ENCODE data around the gene CNKSR3. TPM values are rescaled to one million over a fixed set of nuclear protein-coding genes. Genes with fewer than 3 reads are reported as not detected.
A peak's percentile ranks its signal among the peaks of the same experiment; 100 is the strongest.
"Not testable (repeated sequence)": the region's sequence is repeated elsewhere in the genome, so short reads cannot be mapped to it uniquely, and the experiment has no call there.

CNKSR3 gene
- not detected in 2 replicates for total RNA-seq

- Mint-ChIP-seq H3K4me3 (peak within 1 kb of the TSS; percentile 70), H3K27me3 (peaks cover 59% of the 10 kb centered on the region), H3K27ac (no peak within 1 kb of the TSS), H3K4me1 (peaks cover 4% of the 10 kb centered on the region), H3K9me3 (no peaks in the 10 kb centered on the region), H3K36me3 (ENCODE audit: low read depth) (no peaks in the 10 kb centered on the region)
- intact Hi-C loops (cut with micrococcal nuclease) = no loop called here
- peak; percentile 60 for DNase-seq
Measured at GRCh38 chr6:154510144-154510905, at the start of gene CNKSR3. Gene CNKSR3, minus strand, starts transcription at chr6:154510685. Its CDS starts 571 bp downstream, at chr6:154510114.

- Mint-ChIP-seq H3K36me3 (ENCODE audit: low read depth) (no peaks in the 10 kb centered on the region), H3K27ac (no peak overlapping the region), H3K4me1 (no peaks in the 10 kb centered on the region), H3K27me3 (no peaks in the 10 kb centered on the region), H3K4me3 (no peak overlapping the region), H3K9me3 (no peaks in the 10 kb centered on the region)
- intact Hi-C loops (cut with micrococcal nuclease) = no loop called here
- DNase-seq = no peak
Measured at GRCh38 chr6:154558984-154559383, 48.5 kb upstream of the CNKSR3 start.

DNA sequence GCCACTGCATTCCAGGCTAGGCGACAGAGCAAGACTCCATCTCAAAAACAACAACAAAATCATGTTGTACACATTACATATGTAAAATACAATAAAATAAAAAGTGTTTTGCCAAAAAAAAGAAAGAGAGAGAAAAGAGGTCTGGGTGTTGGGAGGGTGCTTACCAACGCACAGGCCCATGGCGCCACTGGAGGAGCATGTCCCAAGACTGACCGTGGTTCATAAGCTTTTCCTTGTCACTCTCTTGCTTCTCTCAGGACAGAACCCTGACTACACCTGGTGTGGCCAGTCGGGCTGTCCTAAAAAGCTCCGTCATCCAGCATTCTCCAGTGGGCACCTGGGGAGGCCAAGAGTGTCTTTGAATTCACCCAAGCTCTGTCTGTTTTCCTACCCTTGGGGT lies 48.0 kb upstream of the CNKSR3 start:
- Mint-ChIP-seq H3K9me3 (no peaks in the 10 kb centered on the region), H3K4me1 (no peaks in the 10 kb centered on the region), H3K4me3 (no peak overlapping the region)

GRCh38 chr6:154555073-154555677 lies 44.7 kb upstream of the CNKSR3 start:
- no peaks in the 10 kb centered on the region for H3K36me3 Mint-ChIP-seq (ENCODE audit: low read depth)
- intact Hi-C loops (cut with micrococcal nuclease) = no loop called here
- no peaks in the 10 kb centered on the region for H3K4me1 Mint-ChIP-seq
- DNase-seq = no peak
- H3K27me3 Mint-ChIP-seq = no peaks in the 10 kb centered on the region
- H3K4me3 Mint-ChIP-seq = no peak overlapping the region
- H3K9me3 Mint-ChIP-seq = no peaks in the 10 kb centered on the region
- H3K27ac Mint-ChIP-seq = no peak overlapping the region

More for the DNA sequence above, 48.0 kb upstream of the CNKSR3 start:
- no peak overlapping the region for H3K27ac Mint-ChIP-seq
- no peaks in the 10 kb centered on the region for H3K27me3 Mint-ChIP-seq
- intact Hi-C loops (cut with micrococcal nuclease) = no loop called here
- H3K36me3 Mint-ChIP-seq (ENCODE audit: low read depth) = no peaks in the 10 kb centered on the region
- no peak for DNase-seq

- H3K27me3 Mint-ChIP-seq = no peaks in the 10 kb centered on the region
- H3K9me3 Mint-ChIP-seq = no peaks in the 10 kb centered on the region
- H3K36me3 Mint-ChIP-seq (ENCODE audit: low read depth) = no peaks in the 10 kb centered on the region
- no peak for DNase-seq
- H3K4me1 Mint-ChIP-seq = no peaks in the 10 kb centered on the region
- no peak overlapping the region for H3K4me3 Mint-ChIP-seq
- no peak overlapping the region for H3K27ac Mint-ChIP-seq
- intact Hi-C loops (cut with micrococcal nuclease) = no loop called here
Measured at GRCh38 chr6:154554491-154554890, 44.0 kb upstream of the CNKSR3 start.

GRCh38 chr6:154550779-154551178 lies 40.3 kb upstream of the CNKSR3 start:
- intact Hi-C loops (cut with micrococcal nuclease) = no loop called here
- Mint-ChIP-seq H3K27me3 (no peaks in the 10 kb centered on the region), H3K4me3 (no peak overlapping the region), H3K9me3 (no peaks in the 10 kb centered on the region), H3K4me1 (no peaks in the 10 kb centered on the region), H3K27ac (no peak overlapping the region), H3K36me3 (ENCODE audit: low read depth) (no peaks in the 10 kb centered on the region)
- DNase-seq = no peak

DNA sequence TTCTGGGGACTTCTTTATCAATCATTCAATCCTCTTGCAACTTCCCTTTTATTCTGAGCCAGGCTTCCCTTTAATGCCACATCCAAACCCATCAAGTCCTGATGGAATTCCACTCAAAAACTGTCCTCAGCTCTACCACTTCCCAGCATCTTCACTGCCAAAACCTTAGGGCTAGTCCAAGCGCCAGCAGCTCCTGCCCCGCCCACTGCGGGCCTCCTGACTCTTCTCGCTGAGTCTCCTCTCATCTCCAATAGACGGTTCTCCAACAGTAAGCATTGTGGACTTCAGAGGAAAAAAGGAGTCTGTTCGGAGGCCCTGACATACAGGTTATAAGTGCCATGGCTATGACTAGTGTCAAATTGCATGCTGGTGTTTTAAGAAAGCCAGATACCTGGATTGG lies 38.7 kb upstream of the CNKSR3 start:
- H3K9me3 Mint-ChIP-seq = no peaks in the 10 kb centered on the region
- no peak overlapping the region for H3K4me3 Mint-ChIP-seq
- no peak for DNase-seq
- intact Hi-C loops (cut with micrococcal nuclease) = no loop called here
- no peaks in the 10 kb centered on the region for H3K36me3 Mint-ChIP-seq (ENCODE audit: low read depth)
- H3K27me3 Mint-ChIP-seq = no peaks in the 10 kb centered on the region
- no peak overlapping the region for H3K27ac Mint-ChIP-seq
- no peaks in the 10 kb centered on the region for H3K4me1 Mint-ChIP-seq

- Mint-ChIP-seq H3K27me3 (no peaks in the 10 kb centered on the region), H3K4me3 (no peak overlapping the region), H3K9me3 (no peaks in the 10 kb centered on the region), H3K36me3 (ENCODE audit: low read depth) (no peaks in the 10 kb centered on the region), H3K27ac (no peak overlapping the region), H3K4me1 (no peaks in the 10 kb centered on the region)
- DNase-seq = no peak
- intact Hi-C loops (cut with micrococcal nuclease) = no loop called here
Measured at GRCh38 chr6:154548130-154548830, 37.8 kb upstream of the CNKSR3 start.

GRCh38 chr6:154543628-154544027 lies 33.1 kb upstream of the CNKSR3 start:
- Mint-ChIP-seq H3K4me3 (no peak overlapping the region), H3K9me3 (no peaks in the 10 kb centered on the region), H3K27me3 (no peaks in the 10 kb centered on the region), H3K36me3 (ENCODE audit: low read depth) (no peaks in the 10 kb centered on the region), H3K27ac (no peak overlapping the region), H3K4me1 (no peaks in the 10 kb centered on the region)
- intact Hi-C loops (cut with micrococcal nuclease) = no loop called here
- DNase-seq = no peak

- H3K4me1 Mint-ChIP-seq = no peaks in the 10 kb centered on the region
- H3K4me3 Mint-ChIP-seq = no peak overlapping the region
- H3K36me3 Mint-ChIP-seq (ENCODE audit: low read depth) = no peaks in the 10 kb centered on the region
- H3K27ac Mint-ChIP-seq = no peak overlapping the region
- intact Hi-C loops (cut with micrococcal nuclease) = no loop called here
- no peak for DNase-seq
- no peaks in the 10 kb centered on the region for H3K9me3 Mint-ChIP-seq
- H3K27me3 Mint-ChIP-seq = no peaks in the 10 kb centered on the region
Measured at GRCh38 chr6:154542747-154543146, 32.3 kb upstream of the CNKSR3 start.

DNA sequence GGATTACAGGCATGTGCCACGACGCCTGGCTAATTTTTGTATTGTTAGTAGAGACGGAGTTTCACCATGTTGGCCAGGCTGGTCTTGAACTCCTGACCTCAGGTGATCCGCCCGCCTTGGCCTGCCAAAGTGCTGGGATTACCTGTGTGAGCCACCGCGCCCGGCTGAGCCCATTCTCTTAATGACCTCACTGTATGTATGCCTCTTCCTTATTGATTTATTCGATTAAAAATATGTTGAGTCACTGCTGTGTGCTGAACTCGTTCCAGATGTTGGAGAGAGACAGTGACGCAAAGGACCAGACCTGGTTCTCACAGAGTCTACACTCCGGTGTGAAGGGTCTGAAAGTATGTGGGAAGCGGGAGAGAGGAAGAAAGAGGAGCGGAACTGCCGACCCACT lies 31.4 kb upstream of the CNKSR3 start:
- H3K27me3 Mint-ChIP-seq; intact Hi-C loops (cut with micrococcal nuclease); H3K4me1 Mint-ChIP-seq; H3K4me3 Mint-ChIP-seq; H3K27ac Mint-ChIP-seq; H3K36me3 Mint-ChIP-seq (ENCODE audit: low read depth); DNase-seq; H3K9me3 Mint-ChIP-seq: not testable (repeated sequence)

- Mint-ChIP-seq H3K36me3 (ENCODE audit: low read depth) (no peaks in the 10 kb centered on the region), H3K9me3 (no peaks in the 10 kb centered on the region), H3K27me3 (no peaks in the 10 kb centered on the region), H3K27ac (no peak overlapping the region), H3K4me1 (no peaks in the 10 kb centered on the region), H3K4me3 (no peak overlapping the region)
- no peak for DNase-seq
- intact Hi-C loops (cut with micrococcal nuclease) = no loop called here
Measured at GRCh38 chr6:154539593-154540269, 29.2 kb upstream of the CNKSR3 start.

DNA sequence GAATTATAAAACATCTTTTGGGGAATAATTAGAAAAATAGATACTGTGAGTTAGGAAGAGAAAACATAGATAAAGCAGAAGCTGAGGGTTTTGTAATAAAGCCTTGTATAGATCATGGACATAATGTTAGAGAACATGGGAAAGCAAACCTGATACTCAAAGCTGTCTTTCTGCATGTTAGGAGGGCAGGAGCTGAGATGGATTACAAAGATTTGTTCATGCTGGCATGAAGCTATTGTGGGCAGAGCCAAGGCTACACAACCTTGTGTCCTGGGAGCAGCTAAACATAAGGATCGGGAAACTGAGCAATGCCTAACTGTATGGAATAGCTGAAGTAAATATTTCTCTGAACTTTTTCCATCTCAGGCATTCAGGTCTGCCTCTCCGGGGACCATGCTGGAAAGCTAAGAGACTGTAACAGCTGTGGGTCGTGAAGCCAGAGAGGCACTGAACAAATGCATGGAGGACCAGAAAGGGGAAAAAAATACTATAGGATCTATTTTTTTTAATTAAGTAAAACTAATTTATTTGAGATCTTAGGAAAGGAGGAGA lies 28.2 kb upstream of the CNKSR3 start:
- H3K27me3 Mint-ChIP-seq = no peaks in the 10 kb centered on the region
- DNase-seq = no peak
- intact Hi-C loops (cut with micrococcal nuclease) = no loop called here
- no peaks in the 10 kb centered on the region for H3K9me3 Mint-ChIP-seq
- no peaks in the 10 kb centered on the region for H3K4me1 Mint-ChIP-seq
- H3K27ac Mint-ChIP-seq = no peak overlapping the region
- no peaks in the 10 kb centered on the region for H3K36me3 Mint-ChIP-seq (ENCODE audit: low read depth)
- H3K4me3 Mint-ChIP-seq = no peak overlapping the region
